Transverse colon (tissue), 4 donors: ENCODE results near the gene UBE2R2. TPM values are rescaled to one million over a fixed set of nuclear protein-coding genes. Genes with fewer than 3 reads are reported as not detected.
A peak's percentile ranks its signal among the peaks of the same experiment; 100 is the strongest.
"Not testable (repeated sequence)": the region's sequence is repeated elsewhere in the genome, so short reads cannot be mapped to it uniquely, and the experiment has no call there.

ENCODE experiments used
- DNase-seq: peaks from one replicate; pipeline ENCODE4 v3.0.0-alpha.2; 2019
- H3K27ac ChIP-seq, 4 donors: fragments of 200-600 bp; sonication (generic); 2 replicates each; pipeline ENCODE4 v1.5.1; 2016 to 2018; ENCODE audit warnings: inconsistent platforms in 4 of 4
- H3K27me3 ChIP-seq: fragments of 200-600 bp; sonication (generic); 2 replicates; pipeline ENCODE4 v1.5.1; 2017; ENCODE audit warnings: inconsistent platforms
- H3K36me3 ChIP-seq, 4 donors: fragments of 200-600 bp; sonication (generic); 2 replicates each; pipeline ENCODE4 v1.5.1; 2017 to 2019; ENCODE audit warnings: inconsistent platforms in 4 of 4
- H3K4me1 ChIP-seq, 4 donors: fragments of 200-600 bp; sonication (generic); 2 replicates each; pipeline ENCODE4 v1.5.1; 2017 to 2020; ENCODE audit warnings: inconsistent platforms in 4 of 4
- H3K4me3 ChIP-seq, 4 donors: fragments of 200-600 bp; sonication (generic); 1 replicate in 1 of 4; 2 replicates in 3 of 4; pipeline versions ENCODE4 v1.5.1 to v1.6.1; 2017 to 2019; ENCODE audit warnings: inconsistent platforms in 4 of 4
- H3K9me3 ChIP-seq, 2 donors: fragments of 200-600 bp; sonication (generic); 2 replicates each; pipeline ENCODE4 v1.5.1; 2017 to 2019; ENCODE audit warnings: inconsistent platforms in 2 of 2
- EP300 ChIP-seq: sonication (generic); formaldehyde crosslinking; IDR thresholded peaks from one replicate; pipeline ENCODE4 v1.6.1; 2017; ENCODE audit warnings: antibody characterized with exemption, low read depth
- POLR2A ChIP-seq: fragments of 450-650 bp; IDR thresholded peaks from one replicate; pipeline ENCODE4 v1.6.1; 2016; ENCODE audit warnings: antibody characterized with exemption, mild to moderate bottlenecking, moderate library complexity
- POLR2AphosphoS5 ChIP-seq, 3 donors: sonication (generic); formaldehyde crosslinking; IDR thresholded peaks; one replicate each; pipeline ENCODE4 v1.6.1; 2016; ENCODE audit warnings: antibody characterized with exemption in 3 of 3
- WGBS, 2 donors: methylation state at CpG; one replicate each; pipeline ENCODE4 v1.1.5; 2018; ENCODE audit warnings: low coverage in 1 of 2; 5-methylcytosine and 5-hydroxymethylcytosine counted together
- in situ Hi-C, 4 donors: fragments of 200-750 bp; cut with MboI; loops; one replicate each; pipeline versions ENCODE4 v1.15.0 to v1.15.1; 2017; ENCODE audit warnings: low sequenced_read_pairs in 3 of 4, low pct_ligation_motif_present in 1 of 4, low pct_unique_long_range_greater_than_20kb in 1 of 4
- intact Hi-C: fragments of 100-400 bp; cut with DNase I; formaldehyde crosslinking; loops from one replicate; pipeline ENCODE4 v1.15.1; 2023; ENCODE audit warnings: low total_unique reads
- total RNA-seq, 4 donors: library from RNA; depleted of rRNA; stranded (reverse); fragments of >200 nt; gene quantifications; one replicate each; pipeline ENCODE4 v1.1.0, GENCODE V29; 2016
- TF ChIP-seq, protein P1 (sequence below), 5 experiments: fragments of 200-600 bp in 3 of 5; fragments of 450-650 bp in 2 of 5; sonication (generic) in 3 of 5; IDR thresholded peaks; 1 replicate in 2 of 5; 2 replicates in 3 of 5; pipeline ENCODE4 v1.5.1; 2016 to 2017; ENCODE audit warnings: antibody characterized with exemption in 5 of 5, inconsistent platforms in 3 of 5, mild to moderate bottlenecking in 2 of 5, moderate library complexity in 1 of 5

Gene UBE2R2
- total RNA-seq, 4 donors from 2014 or later, result 13.9 to 30.8 (median 22.9) TPM

DNA sequence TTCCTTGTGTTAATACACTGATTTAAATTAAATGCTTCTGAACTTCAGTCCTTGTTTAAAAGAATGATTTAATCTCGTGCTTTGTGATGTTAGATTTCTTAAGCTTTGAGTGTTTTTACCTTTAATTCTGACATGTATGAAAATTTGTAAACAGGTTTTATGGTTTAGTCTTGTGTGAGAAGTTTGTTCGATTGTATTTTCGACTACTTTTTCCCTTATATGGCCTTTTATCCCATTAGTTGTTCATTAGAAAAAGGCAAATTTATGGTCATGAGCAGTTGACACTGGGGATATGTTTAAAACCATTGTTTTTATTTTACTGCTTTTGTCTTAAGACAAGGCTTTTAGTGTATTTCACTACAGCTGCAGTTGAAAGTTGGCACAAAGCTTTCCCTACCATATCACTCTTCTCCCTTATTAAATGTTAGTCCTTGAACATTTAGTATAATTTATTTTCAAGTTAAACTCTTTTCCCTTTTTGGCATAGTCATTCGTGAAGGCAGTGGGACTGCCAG is 3.3 kb downstream of the UBE2R2 start:
- in situ Hi-C loops (no loop called here), intact Hi-C loops (no loop called here)
- H3K4me1 ChIP-seq, result peaks cover 23 to 57% (median 28%) of the 10 kb centered on the region in 4 donors
- no peak overlapping the region for H3K4me3 ChIP-seq
- no peak for TF ChIP-seq POLR2AphosphoS5 (IDR thresholded peaks at IDR 0.05)
- no peak for TF ChIP-seq EP300
- no peak for TF ChIP-seq POLR2A
- TF ChIP-seq, protein P1, sequence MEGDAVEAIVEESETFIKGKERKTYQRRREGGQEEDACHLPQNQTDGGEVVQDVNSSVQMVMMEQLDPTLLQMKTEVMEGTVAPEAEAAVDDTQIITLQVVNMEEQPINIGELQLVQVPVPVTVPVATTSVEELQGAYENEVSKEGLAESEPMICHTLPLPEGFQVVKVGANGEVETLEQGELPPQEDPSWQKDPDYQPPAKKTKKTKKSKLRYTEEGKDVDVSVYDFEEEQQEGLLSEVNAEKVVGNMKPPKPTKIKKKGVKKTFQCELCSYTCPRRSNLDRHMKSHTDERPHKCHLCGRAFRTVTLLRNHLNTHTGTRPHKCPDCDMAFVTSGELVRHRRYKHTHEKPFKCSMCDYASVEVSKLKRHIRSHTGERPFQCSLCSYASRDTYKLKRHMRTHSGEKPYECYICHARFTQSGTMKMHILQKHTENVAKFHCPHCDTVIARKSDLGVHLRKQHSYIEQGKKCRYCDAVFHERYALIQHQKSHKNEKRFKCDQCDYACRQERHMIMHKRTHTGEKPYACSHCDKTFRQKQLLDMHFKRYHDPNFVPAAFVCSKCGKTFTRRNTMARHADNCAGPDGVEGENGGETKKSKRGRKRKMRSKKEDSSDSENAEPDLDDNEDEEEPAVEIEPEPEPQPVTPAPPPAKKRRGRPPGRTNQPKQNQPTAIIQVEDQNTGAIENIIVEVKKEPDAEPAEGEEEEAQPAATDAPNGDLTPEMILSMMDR (IDR thresholded peaks at IDR 0.05), result no peak
- no peaks in the 10 kb centered on the region for H3K9me3 ChIP-seq
- no peaks in the 10 kb centered on the region for H3K27me3 ChIP-seq
- WGBS, 2 donors, result 30 to 34% methylated on average over 3 to 4 of the region's 4 CpGs
- H3K36me3 ChIP-seq, result no peaks in the 10 kb centered on the region
- peak overlapping the region; percentile 15 to 100 (median 100) for H3K27ac ChIP-seq
- no peak for DNase-seq

DNA sequence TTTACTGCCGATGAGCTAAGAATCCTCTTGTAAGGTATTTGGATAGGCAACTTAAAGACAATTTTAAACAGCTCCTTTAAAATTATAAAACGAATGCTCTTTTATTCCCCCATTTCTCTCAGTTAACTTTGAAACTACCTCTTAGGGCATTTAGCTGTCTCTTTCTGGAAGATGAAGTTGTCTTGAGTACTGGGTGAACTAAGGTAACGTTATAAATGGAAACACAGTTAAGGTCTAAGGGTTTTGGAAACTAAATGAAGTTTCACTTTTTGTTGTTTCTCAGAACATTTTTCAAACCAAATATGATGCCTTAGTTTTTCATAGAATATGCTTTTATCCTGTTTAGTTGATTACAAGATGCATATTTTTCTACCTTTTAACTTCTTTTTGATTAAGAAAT is 6.8 kb downstream of the UBE2R2 start:
- no peaks in the 10 kb centered on the region for H3K9me3 ChIP-seq
- DNase-seq, result no peak
- H3K27ac ChIP-seq, result no peak overlapping the region
- TF ChIP-seq POLR2A, result no peak
- no peak for TF ChIP-seq POLR2AphosphoS5 (IDR thresholded peaks at IDR 0.05)
- no peak for TF ChIP-seq EP300
- TF ChIP-seq, protein P1 (IDR thresholded peaks at IDR 0.05), result no peak
- H3K36me3 ChIP-seq, result no peaks in the 10 kb centered on the region
- no peak overlapping the region for H3K4me3 ChIP-seq
- no peaks in the 10 kb centered on the region for H3K27me3 ChIP-seq
- H3K4me1 ChIP-seq, result peaks cover 13 to 40% (median 16%) of the 10 kb centered on the region in 4 donors
- intact Hi-C loops, result no loop called here
- 50 to 75% methylated on average over 3 of the region's 3 CpGs for WGBS, 2 donors
- in situ Hi-C loops, result no loop called here

DNA sequence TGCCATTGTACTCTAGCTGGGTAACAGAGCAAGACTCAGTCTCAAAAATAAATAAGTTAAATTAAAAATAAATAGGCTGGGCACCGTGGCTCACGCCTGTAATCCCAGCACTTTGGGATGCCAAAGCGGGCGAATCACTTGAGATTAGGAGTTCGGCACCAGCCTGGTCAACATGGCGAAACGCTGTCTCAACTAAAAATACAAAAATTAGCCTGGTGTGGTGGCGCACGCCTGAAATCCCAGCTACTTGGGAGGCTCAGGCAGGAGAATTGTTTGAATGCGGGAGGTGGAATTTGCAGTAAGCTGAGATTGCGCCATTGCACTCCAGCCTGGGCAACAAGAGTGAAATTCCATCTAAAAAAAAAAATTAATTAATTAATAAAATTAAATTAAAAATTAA is 10.3 kb downstream of the UBE2R2 start:
- H3K9me3 ChIP-seq, in situ Hi-C loops, H3K27ac ChIP-seq, H3K27me3 ChIP-seq, DNase-seq, intact Hi-C loops, H3K4me1 ChIP-seq, H3K36me3 ChIP-seq, H3K4me3 ChIP-seq: not testable (repeated sequence)
- 97 to 100% methylated on average over 8 to 11 of the region's 11 CpGs for WGBS, 2 donors

DNA sequence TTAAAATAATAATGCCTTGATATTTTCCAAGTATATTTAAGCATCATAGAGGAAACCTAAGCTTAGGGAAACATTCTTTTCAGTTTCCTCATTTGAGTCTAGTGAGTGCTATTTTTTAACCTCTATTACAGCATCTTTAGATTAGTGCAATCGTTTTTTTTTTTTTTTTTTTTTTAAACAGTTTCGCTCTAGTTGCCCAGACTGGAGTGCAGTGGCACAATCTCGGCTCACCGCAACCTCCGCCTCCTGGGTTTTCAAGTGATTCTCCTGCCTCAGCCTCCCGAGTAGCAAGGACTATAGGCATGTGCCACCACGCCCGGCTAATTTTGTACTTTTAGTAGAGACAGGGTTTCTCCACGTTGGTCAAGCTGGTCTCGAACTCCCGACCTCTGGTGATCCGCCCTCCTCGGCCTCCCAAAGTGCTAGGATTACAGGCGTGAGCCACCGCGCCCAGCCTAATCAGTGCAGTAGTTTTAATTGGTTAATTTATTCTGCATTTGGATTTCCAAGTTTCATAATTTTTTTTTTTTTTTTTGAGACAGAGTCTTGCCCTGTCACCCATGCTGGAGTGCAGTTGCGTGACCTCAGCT is 12.8 kb downstream of the UBE2R2 start:
- H3K36me3 ChIP-seq, H3K4me3 ChIP-seq, DNase-seq, H3K27me3 ChIP-seq, in situ Hi-C loops, H3K9me3 ChIP-seq, intact Hi-C loops, H3K27ac ChIP-seq: not testable (repeated sequence)
- peaks cover 0 to 16% (median 2%) of the 10 kb centered on the region in 4 donors for H3K4me1 ChIP-seq
- 66 to 91% methylated on average over 11 to 17 of the region's 17 CpGs for WGBS, 2 donors

DNA sequence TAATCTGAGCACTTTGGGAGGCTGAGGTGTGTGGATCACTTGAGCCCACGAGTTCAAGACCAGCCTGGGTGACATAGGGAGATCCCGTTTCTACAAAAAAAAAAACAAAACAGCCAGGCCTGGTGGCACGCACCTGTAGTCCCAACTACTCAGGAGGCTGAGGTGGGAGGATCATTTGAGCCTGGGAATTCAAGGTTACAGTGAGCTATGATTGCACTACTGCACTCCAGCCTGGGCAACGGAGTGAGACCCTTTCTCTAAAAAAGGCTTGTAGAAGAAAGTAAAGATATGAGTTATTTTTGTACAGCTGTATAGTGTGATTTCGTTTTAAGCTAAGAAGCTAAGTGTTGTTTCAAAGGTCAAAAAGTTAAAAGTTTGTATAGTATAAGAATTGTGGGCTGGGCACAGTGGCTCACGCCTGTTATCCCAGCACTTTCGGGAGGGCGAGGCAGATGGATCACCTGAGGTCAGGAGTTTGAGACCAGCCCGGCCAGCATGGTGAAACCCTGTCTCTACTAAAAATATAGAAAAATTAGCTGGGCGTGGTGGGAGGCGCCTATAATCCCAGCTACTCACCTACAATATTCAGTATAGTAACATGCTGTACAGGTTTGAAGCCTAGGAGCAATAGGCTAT is 18.8 kb downstream of the UBE2R2 start:
- no peak for DNase-seq
- TF ChIP-seq, protein P1 (IDR thresholded peaks at IDR 0.05), result no peak
- TF ChIP-seq POLR2A, result no peak
- no peak for TF ChIP-seq POLR2AphosphoS5 (IDR thresholded peaks at IDR 0.05)
- no peak for TF ChIP-seq EP300
- H3K27me3 ChIP-seq, result no peaks in the 10 kb centered on the region
- no peak overlapping the region for H3K4me3 ChIP-seq
- intact Hi-C loops, result no loop called here
- in situ Hi-C loops, result no loop called here
- no peaks in the 10 kb centered on the region for H3K36me3 ChIP-seq
- 56 to 59% methylated on average over 3 to 11 of the region's 11 CpGs for WGBS, 2 donors
- H3K4me1 ChIP-seq, result peaks cover 18 to 66% (median 33%) of the 10 kb centered on the region in 4 donors
- no peaks in the 10 kb centered on the region for H3K9me3 ChIP-seq
- H3K27ac ChIP-seq, result peak overlapping the region; percentile 18 to 44 (median 26)
